Globus pallidus (tissue), 1 donor: ENCODE data around the gene IKZF2.
"Not testable (repeated sequence)": the region's sequence is repeated elsewhere in the genome, so short reads cannot be mapped to it uniquely, and the experiment has no call there.

Experiments
- DNase-seq: peaks from one replicate; pipeline ENCODE4 v3.0.0-alpha.2; 2015; ENCODE audit warnings: low spot score

IKZF2 gene

DNA sequence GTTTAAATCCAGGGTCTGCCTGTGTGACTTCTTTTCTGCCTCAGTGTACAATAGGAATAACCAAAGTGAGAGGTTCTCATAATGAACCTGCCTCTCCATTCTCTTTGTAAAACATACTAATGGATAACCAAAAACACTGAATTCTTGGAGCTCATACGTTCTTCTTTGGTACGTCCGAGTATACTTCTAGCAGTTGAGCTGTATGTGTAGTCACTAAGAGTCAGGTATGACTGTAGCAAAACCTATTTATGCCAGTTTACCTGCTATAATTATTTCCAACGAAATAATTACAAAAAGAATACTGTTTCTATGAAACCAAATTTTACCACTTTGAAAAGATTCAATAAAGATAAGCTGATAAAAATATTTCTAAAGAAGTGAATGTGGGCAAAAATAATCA, 109.2 kb downstream of the IKZF2 start:
- DNase-seq, result no peak

DNA sequence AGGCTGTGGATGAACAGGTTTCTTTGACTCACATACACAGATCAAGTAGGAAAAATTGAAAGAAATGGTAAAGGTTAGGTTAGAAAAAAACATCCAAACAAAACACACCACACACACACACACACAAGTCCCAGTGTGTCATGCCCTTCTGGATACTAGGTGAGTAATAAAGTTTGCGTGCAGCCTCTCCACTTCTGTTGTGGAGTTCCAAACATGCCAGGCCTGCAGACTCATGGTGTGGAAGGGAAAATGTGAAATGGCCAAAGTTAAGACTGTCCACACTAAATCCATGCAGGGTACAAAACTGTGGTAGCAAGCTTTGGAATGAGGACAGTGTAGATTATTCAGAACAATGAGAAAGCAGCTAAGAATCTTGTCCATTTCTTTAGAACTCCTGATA, 114.6 kb downstream of the IKZF2 start:
- DNase-seq, result no peak

DNA sequence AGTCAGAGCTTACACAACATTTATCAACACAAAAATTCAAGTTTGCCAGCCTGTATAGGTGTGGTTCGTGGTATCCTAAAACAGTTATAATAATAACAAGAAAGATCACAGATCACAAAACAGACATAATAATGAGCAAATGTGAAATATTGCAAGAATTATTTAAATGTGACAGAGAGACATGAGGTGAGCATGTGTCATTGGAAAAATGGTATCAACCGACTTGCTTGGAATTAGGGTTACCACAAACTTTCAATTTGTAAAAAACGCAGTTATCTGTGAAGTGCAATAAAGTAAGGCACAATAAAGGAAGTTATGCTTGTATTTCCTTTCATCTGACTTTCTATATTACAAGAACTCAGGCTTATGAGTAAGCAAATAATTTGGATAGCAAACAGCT, 116.8 kb downstream of the IKZF2 start:
- DNase-seq, result no peak

DNA sequence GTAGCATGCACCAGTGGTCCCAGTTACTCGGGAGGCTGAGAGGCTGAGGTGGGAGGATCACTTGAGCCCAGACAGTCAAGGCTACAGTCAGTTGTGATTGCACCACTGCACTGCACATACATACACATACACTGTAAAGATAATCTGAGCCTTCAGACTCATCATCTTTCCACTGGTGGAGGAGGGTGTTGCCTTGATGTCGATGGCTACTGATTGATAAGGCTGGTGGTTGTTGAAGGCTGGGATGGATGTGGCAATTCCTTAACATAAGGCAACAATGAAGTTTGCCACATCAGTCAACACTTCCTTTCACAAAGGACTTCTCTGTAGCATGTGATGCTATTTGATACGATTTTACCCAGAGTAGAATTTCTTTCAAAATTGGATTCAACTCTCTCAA, 118.8 kb downstream of the IKZF2 start:
- no peak for DNase-seq

DNA sequence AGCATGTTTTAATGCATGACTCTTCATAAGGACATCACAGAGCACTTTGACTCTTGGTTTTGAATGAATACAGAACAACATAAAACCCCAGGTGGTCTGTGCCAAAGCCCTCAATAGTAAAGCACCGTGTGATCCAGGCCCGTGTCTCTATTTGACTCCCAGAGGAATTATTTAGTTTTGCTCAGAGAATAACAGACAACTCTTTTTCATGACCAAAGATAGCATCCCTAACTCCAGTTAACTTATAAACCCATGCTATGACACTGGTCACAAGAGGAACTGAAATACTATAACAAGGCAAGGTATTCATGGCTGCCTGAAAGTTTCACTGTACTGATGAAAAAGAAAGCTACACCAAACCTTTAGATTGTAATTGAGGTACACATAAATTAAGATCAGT, 128.4 kb downstream of the IKZF2 start:
- no peak for DNase-seq

DNA sequence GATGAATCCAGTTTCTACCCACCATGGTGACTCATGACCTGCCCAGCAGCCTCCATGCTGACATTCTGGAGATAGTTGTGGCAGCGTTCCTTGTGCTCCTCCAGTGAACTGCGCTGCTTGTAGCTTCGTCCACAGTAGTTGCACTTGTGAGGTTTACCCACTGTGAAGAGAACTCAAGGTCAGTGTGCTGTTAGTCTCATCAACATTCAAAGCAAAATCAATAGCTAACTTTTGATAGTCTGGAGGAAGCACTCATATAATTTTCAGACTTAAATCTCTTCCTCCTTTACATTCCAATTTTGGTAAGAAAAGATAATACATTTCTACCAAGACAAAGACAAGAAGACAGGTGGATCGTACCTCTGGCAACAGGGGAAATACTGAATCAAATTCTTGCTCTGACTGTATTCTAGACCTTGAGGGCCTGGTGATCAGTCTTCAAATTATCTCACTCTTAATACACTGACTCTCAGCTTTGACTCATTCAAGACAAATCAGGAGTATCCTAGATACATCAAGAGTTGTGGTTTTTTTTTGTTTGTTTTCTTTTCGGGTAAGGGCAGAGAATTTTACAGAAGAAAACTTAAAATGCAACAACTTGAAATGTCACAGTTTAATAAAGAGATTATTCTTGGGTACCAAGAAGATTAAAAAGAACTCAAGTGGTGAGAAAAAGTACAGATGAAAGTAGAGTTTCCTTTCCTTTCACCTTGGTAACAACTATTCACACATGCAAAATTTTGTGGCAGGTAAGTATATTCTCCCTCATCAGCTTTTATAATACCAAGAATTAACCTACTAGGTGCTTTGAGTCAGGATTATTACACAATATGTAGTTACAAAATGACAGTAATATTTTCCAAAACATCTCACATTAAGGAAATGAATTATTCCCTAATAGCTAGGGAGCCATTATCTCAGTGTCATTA, 129.2 kb downstream of the IKZF2 start:
- DNase-seq, result no peak

DNA sequence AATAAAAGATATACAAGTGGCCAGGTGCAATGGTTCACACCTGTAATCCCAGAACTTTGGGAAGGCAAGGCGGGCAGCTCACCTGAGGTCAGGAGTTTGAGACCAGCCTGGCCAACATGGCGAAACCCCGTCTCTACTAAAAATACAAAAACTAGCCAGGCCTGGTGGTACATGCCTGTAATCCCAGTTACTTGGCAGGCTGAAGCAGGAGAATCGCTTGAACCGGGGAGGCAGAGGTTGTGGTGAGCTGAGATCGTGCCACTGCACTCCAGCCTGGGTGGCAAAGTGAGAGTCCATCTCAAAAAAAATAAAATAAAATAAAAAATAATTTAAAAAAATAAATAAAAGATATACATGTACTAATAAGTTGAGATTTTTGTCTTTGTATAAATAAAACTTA, 130.5 kb downstream of the IKZF2 start:
- DNase-seq, result not testable (repeated sequence)

DNA sequence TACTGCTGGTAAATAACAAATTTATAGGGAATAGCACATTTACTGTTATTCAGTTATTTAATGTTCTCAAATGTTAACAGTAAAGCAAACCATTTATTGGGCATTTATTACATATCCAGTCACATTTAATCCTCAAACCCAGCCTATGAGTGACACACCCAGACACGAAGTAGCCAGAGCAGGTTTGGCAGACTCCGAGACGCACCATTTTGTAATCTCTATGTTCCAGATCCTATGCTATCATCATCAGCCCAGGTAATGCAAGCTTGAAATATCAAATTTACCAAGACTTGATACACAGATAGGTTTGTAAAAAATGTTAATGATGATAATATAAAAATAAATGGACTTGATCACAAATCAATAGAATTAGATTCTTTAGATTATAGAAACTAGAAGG, 131.1 kb downstream of the IKZF2 start:
- no peak for DNase-seq

DNA sequence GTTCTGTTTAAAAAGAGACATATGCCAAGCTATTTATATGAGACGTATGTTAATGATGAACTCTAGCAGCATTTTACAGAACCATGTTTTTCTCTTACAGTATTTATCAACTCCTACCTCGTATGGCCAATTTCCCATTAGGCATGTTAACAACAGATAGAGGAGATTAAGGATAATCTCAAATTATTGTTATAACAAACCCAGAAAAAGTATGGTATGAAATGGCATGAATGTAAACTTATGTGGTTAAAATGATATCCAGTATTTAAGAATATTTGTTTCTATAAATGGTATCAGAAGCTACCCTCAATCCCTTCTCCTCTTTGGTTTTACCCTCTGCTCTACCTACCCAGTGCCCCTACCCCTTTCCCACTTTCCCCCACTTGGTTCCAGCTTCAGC, 132.0 kb downstream of the IKZF2 start:
- no peak for DNase-seq

DNA sequence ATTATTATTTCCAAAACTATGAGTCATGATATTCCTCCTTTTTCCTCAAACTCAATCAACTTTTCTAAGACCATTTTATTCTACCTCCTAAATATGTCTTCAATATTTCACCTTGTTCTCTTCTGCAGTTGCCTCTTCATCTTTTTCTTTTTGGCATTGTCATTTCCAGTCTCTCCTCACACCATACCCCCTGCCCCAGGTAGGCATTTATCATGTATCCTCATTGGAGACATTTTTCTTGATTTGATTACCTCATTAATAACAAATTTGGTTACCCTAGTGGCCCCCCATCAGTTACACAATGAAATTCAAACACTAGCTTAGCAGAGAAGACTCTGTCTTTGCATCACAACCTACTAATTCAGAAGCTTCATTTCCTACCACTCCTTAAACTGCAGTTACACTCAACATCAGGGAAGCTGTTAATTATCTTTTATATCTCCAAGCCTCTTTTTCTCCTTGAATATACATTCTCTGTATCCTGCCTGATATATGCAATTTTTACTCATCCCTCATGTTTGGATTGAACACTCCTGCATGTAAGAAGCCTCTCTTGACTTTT, 133.0 kb downstream of the IKZF2 start:
- DNase-seq, result no peak

DNA sequence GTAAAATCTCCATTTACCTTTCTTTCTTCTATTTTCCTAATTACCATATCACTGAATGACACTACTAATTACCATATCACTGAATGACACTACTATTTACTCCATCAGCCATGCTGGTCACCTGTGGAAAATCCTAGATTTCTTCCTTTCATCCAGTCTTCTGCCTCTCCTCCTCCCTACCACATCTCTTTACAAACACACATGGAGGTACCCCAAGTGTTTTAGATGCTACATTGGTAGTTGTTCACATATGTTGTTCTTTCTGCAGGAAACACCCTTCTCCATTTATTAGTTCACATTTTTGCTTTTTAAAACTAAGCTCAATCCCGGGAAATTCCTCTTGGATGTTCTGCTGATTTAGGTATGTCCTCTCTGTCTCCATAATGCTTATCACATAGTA, 134.0 kb downstream of the IKZF2 start:
- no peak for DNase-seq

DNA sequence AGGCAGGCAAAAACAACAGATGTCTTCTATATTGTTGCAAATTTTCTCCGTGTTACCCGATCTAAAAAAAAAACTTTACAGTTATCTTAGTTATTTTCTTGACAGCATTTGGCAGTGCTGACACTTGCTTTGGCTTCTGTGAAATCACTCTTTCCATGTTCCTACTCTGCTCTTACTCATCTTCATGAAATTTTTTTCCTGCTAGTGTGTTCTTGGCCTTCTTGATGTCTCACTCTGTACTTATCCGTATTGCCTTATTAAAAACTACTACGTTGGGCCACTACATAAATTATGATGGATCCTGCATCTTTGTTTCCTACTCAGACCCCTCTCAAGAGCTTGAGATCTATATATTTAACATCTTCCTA, 134.4 kb downstream of the IKZF2 start:
- no peak for DNase-seq

DNA sequence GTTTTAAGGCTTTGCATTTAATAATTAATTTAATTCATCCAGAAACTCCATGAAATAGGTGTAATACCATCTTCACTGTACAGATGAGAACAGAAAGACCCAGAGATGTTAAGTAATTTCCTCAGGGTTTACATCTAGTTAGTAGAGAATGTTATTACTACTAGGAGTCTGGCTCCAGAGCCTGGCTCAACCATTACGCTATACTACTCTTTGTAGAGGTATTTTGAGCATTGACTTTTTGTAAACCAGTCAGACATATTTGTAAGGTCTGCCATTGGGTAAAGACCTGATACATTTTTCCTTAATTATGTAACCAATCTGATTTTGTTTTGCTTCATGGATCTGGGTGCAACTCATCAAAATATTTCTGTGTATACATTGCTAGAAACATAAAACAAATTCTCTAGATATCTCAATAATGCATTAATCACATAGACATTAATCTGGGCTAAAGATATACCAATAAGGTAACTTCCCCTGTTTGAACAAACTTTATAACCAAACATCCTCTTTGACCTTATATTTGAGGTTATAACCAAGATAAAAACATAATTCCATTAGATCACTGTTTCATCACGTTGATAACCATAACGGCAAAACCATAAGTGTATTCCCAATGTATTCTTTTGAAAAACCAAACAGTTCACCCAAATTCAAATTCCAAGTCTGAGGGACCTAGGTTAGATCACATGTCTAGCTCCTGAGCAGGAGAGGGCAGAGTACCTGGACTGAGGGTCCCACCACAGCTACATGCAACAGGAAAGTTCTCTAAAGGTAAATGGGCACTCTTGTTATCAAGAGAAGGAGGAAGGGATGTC, 135.0 kb downstream of the IKZF2 start:
- no peak for DNase-seq

DNA sequence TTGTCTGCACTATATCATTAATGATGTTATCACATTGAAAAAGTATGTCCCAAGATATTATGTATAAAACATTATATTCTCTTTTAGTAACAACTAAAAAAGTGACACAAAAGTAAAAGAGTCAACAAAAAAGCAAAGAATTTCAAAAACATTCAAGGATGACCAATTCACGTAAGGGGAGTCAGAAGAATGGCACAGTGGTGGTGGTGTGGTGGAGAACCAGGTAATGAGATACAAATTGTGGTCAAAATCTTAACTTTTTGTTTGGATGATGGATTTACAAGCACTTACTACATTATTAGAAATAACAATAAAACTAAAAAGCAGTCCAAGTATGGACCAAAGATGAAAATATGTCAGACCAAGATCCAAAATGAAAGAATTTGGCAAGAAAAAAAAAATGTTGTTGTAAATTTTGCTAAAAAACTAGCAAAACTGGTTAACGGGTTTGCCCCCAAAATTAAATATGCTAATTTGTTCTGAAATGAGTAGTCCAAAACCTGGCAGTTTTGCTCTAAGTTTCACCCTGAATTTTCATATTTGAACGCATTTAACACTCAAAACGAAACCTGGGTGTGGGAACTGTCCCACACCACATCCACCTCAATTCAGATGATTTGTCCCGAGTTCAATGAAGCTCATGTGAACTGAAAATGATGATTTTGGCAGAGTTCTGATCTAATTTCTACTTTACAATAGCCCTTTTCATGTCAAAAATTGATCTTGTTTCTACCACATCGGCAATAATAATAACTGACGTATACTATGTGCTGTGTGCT, 135.8 kb downstream of the IKZF2 start:
- no peak for DNase-seq

DNA sequence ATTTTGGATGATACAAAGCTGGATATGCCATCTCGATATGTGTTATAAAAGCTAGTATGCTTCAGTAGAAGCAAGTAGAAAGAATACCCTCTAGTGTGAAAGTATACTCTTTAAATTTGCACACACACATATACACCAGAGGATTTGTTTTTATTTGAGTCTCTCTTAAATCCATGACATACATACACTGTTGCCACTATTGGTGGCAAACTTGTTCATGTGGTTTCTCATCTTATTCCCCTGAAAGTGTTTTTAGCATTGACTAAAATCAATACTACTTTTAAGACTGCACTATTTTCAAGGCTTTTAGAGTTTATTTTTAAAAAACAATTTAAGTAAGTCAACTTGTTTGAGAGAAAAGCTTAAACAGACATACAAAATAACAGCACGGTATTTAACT, 137.4 kb downstream of the IKZF2 start:
- DNase-seq, result no peak

DNA sequence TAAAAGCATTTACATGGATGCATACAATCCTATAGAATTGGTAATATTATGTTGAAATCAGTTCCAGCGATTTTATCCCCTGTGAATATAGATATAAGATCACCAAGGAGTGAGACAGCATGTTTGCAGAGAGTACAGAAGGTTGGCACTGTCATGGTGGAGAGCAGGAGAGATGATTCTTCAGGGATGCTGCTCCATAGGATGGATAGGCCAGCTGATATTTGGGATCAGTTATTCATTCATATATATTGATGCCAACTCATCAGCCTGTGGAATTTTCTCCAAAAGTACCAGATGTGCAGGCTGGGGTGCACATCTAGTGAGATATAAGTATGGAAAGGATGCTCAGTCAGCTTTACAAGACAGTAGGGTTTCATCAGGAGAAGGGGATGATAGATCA, 139.9 kb downstream of the IKZF2 start:
- DNase-seq, result no peak

DNA sequence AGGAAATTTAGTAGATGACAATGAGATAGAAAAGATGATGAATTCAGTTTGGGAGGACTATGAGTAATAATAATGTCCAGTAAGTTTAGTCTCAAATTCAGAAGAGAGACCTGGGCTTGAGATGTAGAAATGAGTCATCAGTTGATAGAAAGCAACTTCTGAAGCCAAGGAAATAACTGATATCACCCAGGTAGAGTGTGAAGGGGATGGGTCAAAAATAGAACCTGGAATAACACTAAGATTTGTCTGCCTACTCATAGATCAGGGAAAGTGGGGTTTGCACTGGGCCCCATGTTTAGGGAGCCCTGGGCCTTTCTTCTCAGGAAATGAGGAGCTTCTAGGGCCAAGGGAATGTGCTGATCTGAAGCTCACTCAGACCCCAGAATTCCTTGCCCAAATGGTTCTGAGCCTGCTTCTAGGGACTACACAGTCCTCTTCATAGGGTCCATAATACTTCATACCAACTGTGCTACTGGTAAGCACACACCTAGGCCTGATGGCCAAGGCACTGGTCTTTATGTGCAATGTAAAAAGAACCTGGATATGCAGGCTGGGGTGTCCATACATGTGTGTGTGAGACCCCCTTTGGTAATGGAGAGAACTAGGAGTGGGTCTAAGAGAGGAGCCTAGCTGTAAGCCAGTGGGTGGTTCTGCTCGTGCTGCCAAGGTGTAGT, 141.2 kb downstream of the IKZF2 start:
- DNase-seq, result no peak

DNA sequence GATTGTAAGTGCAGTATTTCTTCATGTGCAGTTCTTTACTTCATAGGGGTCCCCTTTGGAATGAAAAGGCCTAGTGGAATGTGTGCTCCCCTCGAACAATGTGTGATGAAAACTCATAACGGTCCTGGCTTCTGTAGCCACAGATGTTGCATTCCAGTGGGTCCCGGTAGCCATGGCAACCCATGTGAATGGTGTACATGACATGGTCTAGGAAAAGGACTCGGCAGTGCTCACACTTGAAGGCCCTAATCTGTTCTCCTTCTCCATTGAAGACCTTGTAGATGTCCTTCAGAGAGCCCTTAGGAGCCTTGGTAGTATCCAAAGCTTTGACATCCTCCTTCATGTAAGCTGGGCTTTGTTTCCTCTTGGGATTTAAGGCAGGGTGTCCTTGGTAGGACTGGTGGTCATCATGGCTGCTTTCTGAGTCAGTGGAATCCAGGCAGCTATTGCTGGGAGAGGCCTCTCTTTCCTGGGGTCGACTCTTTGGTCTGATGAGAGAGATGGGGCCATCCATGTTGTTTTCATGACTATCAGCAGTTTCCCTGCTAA, 144.0 kb downstream of the IKZF2 start:
- no peak for DNase-seq

DNA sequence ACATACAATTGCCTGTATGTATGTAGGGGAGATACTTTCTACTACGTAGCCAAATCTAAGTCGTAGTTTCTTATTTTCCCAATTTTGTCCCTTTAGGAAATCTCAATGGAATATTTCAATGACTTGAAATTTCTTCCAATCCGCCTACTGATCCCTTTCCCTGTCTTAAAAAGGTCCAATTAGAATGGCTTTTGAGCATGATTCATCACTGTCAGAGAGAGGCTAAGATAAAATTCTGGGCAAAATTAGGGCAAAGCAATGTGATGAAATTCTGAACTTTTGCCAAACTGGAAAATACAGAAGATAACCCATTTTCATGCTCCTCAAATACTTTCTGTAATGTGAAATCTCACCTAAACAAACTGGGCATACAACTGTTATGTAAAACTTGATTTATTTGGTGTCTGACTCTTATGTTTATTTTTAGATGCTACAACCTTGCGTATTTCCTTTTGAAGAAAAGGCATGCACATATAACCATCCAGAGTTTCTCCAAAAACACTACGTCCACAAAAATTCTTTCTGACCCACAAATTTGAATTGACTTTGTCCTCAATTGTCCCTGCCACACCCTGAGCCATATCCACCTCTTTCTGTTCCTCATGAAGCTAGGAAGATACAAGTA, 147.1 kb downstream of the IKZF2 start:
- no peak for DNase-seq

DNA sequence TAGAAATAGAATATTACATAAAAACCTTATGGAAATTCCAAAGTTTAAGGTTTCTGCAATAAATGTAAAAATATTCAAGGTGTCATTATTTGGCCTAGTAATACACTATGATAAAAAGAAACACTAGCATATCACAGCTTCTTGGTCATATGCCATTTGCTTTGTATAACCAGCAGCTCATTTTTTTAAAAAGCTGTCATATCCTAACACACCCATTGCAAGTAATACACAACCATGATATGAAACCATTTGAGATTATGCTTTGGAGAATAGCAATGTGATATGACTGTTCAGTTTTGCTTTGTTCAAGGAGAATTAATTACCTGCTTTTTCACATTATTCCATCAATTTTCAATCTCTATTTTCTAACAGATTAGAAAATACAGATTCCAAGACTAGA, 149.0 kb downstream of the IKZF2 start:
- DNase-seq, result no peak
